Measurements from ENCODE around the gene CPNE4.
"Not testable (repeated sequence)": the region's sequence is repeated elsewhere in the genome, so short reads cannot be mapped to it uniquely, and the experiment has no call there.

The CPNE4 gene

GRCh38 chr3:131535596-131535995 is 499.2 kb downstream of the CPNE4 start:
- DNase-seq (ENCODE audit: low spot score), result no peak

- DNase-seq (ENCODE audit: low spot score), result no peak
Measured at GRCh38 chr3:131535131-131535530, 499.7 kb downstream of the CPNE4 start.

GRCh38 chr3:131532645-131533044 is 502.2 kb downstream of the CPNE4 start:
- DNase-seq (ENCODE audit: low spot score), result no peak

- DNase-seq (ENCODE audit: low spot score), result no peak
Measured at GRCh38 chr3:131530843-131531242, 504.0 kb downstream of the CPNE4 start.

GRCh38 chr3:131530388-131530787 is 504.4 kb downstream of the CPNE4 start:
- no peak for DNase-seq (ENCODE audit: low spot score)

- peak; percentile 71 for DNase-seq (ENCODE audit: low spot score)
Measured at GRCh38 chr3:131526801-131527347, 507.9 kb downstream of the CPNE4 start.

- DNase-seq (ENCODE audit: low spot score), result no peak
Measured at GRCh38 chr3:131518680-131519079, 516.1 kb downstream of the CPNE4 start.

- DNase-seq (ENCODE audit: low spot score), result no peak
Measured at GRCh38 chr3:131505421-131505820, 529.4 kb downstream of the CPNE4 start.

GRCh38 chr3:131503320-131503635 is 531.5 kb downstream of the CPNE4 start:
- no peak for DNase-seq (ENCODE audit: low spot score)

- peak; percentile 88 for DNase-seq (ENCODE audit: low spot score)
Measured at GRCh38 chr3:131502530-131503319, 532.1 kb downstream of the CPNE4 start, which contains the start of gene MRPL3. TSS of gene MRPL3 (minus strand) at chr3:131502971. CDS start at chr3:131502821, 150 bp downstream.

GRCh38 chr3:131501949-131502348 is 532.9 kb downstream of the CPNE4 start:
- peak; percentile 15 for DNase-seq (ENCODE audit: low spot score)

- DNase-seq (ENCODE audit: low spot score), result no peak
Measured at GRCh38 chr3:131494706-131495105, 540.1 kb downstream of the CPNE4 start.

GRCh38 chr3:131491775-131492174 is 543.0 kb downstream of the CPNE4 start:
- DNase-seq (ENCODE audit: low spot score), result no peak

- no peak for DNase-seq (ENCODE audit: low spot score)
Measured at GRCh38 chr3:131491084-131491483, 543.7 kb downstream of the CPNE4 start.

GRCh38 chr3:131486545-131486944 is 548.3 kb downstream of the CPNE4 start:
- not testable (repeated sequence) for DNase-seq (ENCODE audit: low spot score)

- no peak for DNase-seq (ENCODE audit: low spot score)
Measured at GRCh38 chr3:131485119-131485518, 549.7 kb downstream of the CPNE4 start.

- no peak for DNase-seq (ENCODE audit: low spot score)
Measured at GRCh38 chr3:131484496-131485111, 550.2 kb downstream of the CPNE4 start.

All from iPS-NIHi11 (cell line).